Transverse colon (tissue), 3 donors: Measurements from ENCODE around the gene CDKAL1.

Experiments used
- CTCF ChIP-seq, 5 experiments: fragments of 200-600 bp in 3 of 5; fragments of 450-650 bp in 2 of 5; sonication (generic) in 3 of 5; IDR thresholded peaks; 1 replicate in 2 of 5; 2 replicates in 3 of 5; pipeline ENCODE4 v1.5.1; 2016 to 2017; ENCODE audit warnings: antibody characterized with exemption in 5 of 5, inconsistent platforms in 3 of 5, mild to moderate bottlenecking in 2 of 5, moderate library complexity in 1 of 5
- EP300 ChIP-seq: sonication (generic); formaldehyde crosslinking; IDR thresholded peaks from one replicate; pipeline ENCODE4 v1.6.1; 2017; ENCODE audit warnings: antibody characterized with exemption, low read depth

GRCh38 chr6:21083708-21084107, 549.5 kb downstream of the CDKAL1 start:
- TF ChIP-seq EP300 (no peak), CTCF (IDR thresholded peaks at IDR 0.05) (no peak)
